Activated CD8-positive, alpha-beta memory T cell treated with anti-CD3 and anti-CD28 coated beads, Interleukin-2, amount 50 U/mL, for 24 hours (primary cell): ENCODE data around the gene EPN3.

ENCODE experiments used
- DNase-seq: peaks from one replicate; pipeline ENCODE4 v3.0.0-alpha.2; 2020; ENCODE audit errors: extremely low read depth

The EPN3 gene

DNA sequence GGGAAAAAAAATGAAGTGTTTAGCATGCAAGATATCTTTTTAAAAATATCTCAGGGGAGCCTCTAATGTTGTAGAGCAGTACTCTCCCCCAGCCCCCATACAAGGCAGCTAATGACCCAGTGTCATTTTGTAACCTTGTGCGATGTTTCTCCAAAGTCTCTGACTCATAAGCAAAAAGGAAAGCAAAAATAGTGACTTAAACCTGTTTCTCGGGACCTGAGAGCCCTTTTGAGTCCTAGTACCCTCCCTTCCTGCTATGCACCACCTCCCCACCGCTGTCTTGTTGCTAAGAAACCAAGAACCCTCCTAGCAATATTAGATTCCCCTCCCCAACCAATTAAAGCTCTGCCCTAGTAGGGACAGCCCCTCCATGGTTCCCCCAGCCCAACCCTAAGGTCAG, 21.5 kb upstream of the EPN3 start:
- DNase-seq, result no peak

DNA sequence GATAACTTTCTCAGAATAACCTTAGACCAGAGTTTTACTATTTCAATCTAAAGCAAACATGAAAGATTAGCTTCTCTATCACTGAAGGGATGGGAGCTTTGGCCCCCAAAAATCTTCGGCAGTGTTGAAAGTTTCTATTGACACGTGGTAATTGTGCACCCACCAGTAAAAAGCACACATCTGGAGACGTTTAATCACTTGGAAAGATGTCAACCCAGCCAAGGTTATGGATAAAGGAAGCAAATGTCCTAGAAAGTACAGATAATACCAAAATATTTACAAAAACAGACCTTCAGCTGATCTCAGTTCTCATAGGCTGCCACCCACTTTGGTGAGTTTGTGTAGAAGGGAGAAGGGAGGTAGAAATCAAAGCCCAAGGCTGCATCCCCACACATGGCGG, 19.0 kb upstream of the EPN3 start:
- DNase-seq, result no peak

DNA sequence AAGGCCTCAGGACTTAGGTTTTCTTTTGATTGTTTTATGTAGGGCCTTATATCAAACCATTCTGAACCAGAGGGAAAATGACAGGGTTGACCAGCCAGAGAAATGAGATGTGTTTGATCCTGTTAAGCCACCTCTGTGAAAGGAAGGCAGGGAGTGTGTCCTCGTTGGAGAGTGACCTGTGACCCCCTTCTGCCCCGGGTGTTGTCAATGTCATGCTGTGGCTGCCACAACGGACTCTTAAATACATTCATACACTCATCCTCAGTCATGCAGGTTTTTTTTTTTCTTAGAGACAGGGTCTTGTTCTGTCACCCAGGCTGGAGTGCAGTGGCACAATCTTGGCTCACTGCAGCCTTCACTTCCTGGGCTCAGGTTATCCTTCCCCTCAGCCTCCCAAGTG, 18.1 kb upstream of the EPN3 start:
- DNase-seq, result no peak

DNA sequence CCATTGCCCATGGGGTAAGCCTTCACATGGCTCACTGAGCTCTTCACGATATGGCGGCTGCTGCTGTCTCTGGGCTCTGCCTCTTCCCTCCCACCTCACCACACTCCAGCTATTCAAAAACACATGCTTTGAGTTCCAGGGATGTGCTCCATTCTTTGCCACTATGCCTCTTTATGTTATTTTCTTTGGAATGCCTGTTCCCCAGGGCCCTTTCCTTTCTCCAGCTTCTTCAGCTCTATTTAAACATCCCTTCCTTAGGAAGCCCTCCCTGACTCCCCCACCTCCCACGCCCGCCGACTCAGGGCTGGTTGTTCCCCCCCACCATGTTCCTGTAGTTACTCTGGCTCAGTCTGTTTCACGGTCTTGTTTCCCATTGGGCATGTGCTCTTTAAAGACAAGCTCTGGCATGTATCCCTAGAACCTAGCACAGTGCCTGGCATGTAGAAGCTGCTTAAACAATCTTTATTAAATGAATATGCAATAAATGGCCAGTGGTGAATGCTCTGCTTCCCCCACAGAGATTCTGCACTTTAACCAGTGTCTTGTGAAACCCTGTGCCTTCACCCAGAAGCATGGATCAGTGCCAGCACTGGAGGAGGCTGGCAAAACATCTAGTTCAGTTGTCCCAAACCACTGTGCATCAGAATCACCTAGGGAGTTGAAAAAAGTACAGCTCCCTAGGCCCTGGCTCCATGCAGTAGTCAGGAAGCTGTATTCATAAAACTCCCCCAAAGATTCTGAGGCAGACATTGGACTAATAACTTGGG, 17.4 kb upstream of the EPN3 start:
- DNase-seq, result no peak

DNA sequence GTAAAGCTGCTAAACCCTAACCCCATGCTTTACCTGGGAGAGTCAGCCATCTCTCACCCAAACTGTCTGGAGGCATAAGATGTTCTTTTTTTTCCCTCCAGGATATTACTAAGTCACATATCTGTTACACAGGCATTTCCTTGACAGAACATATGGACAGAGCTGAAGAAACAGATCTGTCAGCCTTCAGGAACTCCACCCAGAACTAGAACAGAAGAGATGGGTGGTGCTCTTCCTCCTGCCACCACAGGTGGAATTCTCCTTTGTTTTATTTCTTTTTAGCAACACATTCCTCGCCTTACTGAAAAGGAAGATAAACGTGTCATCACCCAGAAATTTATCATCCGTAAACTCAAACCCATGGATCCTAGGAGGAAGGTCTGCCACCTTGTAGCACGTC, 15.5 kb upstream of the EPN3 start:
- DNase-seq, result no peak

DNA sequence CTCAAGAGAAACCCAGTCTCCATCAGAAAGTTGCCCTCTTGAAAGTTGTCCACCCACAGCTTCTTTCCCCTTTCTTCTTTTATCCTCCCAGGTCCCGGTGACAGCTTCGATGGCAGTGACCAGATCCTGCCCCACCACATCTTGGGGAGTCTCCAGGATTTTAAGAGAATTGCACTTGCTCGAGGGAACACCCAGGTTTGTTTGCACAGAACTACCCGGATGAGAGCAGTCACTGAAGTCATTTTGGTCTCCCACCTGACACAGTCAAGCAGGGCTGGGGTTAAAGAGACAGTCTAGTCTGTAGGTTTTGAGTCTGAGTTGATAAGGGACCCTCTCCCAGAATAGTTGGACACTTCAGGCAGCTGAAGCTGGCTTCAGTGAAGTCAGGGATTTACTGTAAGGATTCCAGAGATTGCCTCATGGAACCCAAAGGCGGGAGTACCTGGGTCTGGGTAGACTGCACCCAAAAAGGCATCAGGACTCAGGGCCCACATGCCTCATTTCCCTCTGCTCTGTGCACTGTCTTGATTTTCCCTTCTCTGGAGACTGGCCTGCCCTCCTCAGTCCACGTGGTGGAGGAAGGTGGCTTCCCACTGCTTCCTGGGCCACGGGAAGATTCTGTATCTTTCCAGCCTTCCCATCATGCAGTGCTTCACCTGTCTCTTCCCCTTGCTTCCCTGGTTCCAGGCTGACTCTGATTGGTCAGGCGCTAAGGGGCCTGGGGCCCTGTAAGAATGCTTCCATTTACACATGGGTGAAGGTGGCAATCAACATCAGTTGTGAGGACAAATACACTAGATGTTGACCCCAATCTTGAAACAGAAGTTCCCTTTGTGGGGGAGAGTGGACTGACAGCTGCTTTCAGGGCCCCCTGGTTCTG, 14.8 kb upstream of the EPN3 start:
- no peak for DNase-seq

DNA sequence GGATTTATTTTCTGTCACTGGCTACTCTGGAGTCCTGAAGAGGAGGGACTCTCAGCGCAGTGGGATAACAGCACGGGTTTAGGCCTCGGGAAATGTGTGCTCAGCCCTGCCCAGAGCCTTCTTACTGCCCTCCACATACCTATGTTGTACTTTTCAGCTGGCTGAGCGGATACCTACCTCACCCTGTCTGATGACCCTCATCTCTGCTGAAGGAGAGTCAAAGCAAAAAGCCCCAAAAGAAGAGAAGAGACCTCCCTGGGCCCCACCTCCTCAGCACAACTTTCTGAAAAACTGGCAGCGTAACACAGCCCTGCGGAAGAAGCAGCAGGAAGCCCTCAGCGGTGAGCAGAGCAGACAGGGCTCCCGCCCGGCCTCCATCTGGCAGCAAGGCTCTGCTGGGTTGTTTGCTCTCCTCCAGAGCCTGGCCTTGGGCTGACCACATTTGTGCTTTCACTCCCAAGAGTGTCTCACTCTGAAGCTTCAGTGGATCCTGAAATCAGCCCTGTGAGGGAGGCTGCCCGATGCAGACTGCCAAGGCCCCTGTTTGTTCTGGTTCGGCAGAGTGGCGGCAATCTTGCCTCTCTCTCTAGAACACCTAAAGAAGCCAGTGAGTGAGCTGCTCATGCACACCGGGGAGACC, 14.0 kb upstream of the EPN3 start:
- DNase-seq, result no peak

DNA sequence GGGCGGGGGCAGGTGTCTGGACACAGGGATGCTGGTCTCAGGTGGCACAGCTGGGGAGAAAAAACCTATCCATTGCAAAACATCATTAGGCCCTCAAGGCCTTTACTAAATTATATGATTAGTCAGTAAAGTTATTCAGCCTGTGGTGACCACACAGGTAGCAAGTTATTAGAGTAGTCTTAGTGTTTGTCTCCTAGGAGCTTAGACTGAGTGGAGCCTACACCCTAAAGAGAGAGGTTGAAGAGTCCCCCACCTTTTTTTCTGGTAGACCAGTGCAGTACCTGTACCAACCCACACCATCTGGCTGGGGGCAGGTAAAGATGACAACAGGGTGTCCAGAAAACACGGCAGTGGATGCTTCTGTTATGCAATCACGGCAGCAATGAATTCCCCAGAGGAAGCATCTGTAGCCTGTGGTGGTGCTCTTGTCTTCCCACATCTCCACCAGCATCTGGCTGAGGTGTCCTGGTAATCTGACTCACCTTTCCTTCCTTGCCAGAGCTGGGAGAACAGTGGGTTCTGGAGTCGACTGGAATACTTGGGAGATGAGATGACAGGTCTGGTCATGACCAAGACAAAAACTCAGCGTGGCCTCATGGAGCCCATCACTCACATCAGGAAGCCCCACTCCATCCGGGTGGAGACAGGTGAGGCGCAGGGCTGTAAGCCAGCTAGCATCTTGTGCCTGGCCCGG, 13.2 kb upstream of the EPN3 start:
- DNase-seq, result no peak

DNA sequence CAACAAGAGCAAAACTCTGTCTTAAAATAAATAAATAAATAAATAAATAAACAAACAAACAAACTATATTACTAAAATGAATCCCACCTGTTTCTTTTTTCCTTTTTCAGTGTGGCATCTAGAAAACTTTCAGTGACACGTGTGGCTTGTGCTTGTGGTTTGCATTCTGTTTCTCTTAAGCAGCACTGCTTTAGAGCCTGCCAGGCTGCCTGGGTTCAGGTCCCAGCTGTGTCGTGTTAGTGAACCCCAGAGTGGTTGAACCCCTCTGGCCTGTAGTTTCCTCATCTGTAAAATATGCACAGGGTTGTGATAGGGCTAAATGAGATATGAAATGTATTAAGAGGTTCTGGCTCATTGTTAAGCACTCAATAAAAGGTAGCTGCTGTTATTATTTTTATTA, 12.1 kb upstream of the EPN3 start:
- DNase-seq, result no peak

DNA sequence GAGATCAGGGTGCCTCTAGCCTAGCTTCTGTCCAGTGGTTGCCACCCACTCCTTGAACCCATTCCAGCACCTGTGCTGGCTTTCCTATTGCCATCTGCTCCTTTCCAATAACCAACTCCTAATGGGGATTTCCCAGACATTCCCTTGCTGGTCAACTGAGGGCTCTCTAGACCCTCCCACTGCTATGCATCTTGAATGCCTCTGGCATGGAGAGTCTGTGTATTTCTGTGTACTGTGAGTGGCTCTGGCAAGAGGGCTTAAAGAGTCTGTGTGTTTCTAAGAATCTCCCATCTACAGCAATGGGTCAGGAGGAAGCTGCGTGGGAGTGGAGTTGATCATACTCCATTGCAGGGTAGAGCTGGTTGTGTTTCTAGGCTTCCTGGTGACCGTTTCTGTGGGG, 11.0 kb upstream of the EPN3 start:
- DNase-seq, result no peak

DNA sequence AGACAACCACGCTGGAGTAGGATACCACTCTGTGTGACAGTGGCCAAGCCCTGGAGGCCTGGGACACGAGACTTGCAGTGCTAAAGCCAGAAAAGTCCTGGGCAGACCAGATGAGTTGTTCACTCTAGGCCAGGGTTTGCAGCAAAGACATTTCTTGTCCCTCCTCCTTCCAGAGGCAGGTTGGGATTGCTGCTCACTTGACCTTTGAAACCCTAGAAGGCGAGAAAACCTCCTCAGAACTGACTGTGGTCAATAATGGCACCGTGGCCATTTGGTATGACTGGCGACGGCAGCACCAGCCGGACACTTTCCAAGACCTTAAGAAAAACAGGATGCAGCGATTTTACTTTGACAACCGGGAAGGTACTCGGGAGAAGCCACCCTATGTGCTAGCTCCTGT, 9.8 kb upstream of the EPN3 start:
- DNase-seq, result no peak

DNA sequence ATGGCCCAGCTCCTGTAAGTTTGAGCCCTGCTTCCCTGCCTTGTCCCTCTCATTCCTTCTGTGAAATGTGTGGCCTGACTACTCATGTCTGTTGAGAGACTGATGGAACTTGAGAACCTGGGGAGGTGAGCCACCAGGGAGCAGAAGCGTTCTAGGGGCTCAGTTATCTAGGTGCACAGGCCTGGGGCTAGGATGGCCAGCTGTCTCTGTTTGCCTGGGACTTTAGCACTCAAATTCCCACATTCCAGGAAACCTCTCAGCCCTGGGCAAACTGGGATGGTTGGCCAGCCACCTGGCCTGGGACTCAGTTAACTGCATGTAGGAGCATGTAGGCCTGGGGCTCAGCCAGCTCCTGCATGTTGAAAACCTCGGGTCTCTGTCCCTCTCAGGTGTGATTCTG, 9.3 kb upstream of the EPN3 start:
- DNase-seq, result no peak

DNA sequence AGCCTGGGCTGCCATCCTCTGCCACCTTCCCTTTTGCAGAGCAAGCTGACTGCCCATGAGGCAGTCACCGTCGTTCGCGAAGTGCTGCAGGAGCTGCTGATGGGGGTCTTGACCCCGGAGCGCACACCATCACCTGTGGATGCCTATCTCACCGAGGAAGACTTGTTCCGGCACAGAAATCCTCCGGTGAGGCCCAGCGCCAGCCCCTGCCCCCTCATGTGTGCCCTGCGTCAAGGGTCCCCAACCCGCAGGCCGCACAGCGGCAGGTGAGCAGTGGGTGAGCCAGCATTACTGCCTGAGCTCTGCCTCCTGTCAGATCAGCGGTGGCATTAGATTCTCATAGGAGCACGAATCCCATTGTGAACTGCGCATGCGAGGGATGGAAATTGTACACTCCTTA, 7.7 kb upstream of the EPN3 start:
- no peak for DNase-seq

DNA sequence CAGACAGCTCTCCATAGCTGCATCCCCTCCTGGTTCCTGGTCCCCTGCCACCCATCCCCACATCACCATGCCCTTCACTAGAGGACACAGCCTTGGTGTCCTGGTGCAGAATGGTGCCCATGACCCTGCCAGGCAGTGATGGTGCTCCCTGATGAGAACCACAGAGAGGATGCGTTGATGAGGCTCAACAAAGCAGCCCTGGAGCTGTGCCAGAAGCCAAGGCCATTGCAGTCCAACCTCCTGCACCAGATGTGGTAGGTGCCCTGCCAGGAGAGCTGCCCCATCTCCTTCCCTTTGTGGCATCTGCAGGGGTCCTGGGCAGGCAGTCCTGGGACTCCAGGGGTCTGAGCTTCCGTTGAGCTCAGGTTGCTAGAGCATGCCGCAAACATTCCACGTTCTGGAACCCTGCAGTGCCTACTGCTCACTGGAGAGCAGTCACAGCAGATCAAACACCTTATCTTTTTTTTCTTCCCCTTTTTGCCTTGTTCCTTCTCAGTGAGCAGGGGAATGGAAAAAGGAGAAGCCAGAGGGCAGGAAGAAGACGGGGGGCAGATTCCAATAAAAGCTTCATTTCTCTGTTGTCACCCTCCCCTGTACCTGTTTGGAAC, 5.3 kb upstream of the EPN3 start:
- DNase-seq, result no peak

DNA sequence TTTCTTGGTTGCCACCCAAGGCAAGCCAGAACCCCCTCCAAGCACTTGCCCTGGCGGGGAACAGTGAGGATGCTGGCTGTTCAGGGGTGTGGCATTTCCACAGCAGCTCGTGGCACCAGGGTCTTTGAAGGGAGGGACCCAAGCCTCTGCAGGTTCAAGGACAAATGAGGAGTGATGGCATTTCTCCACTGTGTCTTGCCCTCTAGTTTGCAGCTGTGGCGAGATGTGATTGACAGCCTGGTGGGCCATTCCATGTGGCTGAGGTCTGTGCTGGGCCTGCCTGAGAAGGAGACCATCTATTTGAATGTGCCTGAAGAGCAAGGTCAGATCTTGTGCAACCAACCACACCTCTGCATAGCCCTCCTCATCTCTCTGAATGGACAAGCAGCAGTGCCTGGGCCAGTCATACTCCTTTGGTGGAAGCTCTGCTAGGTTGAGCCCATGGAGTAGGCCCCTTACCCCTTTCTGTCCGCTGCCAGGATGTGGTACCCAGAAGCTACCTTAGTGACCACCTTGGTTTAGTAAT, 4.5 kb upstream of the EPN3 start:
- DNase-seq, result no peak

DNA sequence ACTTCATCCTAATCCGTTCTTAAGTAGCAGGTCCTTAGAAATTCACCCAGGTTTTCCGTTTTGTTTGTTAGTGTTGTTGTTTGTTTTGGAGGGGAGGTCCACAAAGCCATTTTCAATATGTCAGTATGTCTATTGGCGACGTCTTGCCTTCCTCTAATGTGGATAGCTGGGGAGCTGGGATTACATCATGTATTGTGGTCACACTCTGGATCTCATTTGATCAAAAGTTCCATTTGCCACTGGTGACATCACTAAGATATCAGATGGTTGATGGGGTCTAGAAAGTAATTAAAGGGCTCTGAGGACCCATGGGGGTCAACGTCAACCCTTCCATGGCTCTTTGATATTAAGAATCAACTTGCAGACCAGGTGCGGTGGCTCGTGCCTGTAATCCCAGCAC, 2.7 kb upstream of the EPN3 start:
- DNase-seq, result no peak

DNA sequence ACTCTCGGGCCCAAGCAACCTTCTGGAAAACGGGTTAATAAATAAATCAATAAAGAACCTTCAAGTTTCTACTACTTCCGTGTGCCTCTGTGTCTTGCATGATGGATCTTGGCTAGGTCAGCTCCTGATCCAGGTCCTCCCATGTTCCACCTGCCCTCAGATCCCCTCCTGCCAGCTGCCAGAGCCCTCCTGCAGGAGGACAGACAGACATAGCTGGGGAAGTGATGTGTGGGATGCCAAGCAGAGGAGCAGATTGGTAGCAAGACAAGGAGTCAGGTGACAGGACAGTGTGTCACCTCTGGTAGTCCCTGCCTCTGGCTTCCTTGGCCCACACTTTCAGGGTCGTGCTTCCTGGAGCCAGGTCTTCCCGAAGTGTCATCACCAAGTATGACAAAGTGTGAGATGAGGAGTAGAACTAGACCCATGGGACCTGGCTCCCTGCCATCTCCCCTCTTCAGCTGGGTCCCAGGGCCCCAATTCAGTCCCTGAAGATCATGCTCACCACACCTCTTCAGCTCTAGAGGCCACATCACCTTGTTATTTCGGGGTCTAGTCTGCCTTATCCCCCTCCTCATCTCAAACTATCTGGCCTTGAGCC, 1.0 kb upstream of the EPN3 start:
- no peak for DNase-seq

DNA sequence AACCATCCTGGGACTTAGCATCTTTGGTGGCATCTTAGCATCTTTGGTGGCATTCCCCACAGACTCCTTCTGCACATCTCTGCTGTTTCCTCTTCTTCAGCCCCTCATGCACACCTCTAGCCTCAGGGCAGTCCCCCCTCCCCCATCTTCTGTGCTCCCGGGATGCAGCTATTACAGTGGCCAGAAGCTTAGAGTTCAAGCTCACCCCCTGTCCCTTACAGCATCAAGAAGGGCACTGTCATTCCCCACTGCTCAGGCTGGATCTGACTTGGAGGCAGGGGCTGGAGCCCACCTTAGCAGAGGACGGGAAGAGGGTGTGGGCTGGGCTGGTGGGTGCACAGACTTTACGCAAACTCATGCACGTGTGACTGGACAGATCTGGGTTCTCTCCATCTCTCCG, 650 bp downstream of the EPN3 start:
- no peak for DNase-seq

DNA sequence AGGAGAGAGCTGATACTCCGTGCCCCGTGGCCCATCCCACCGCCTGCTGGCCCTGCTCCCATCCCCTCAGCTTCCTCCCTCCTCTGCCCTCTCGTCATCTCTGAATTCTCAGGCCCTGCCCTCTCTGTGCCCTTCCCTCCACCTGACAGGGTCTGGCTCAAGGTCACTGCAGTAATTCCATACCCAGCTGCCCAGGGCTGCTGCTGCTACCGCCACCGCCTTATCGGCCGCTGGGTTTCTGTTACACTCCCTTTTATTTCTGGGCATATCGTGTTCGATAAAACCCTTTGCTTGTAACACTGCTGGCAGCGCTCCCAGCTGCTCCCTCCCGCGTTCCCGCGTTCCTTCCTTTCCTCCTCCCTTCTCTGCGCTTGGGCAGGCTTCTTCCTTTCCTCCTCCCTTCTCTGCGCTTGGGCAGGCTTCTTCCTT, 1.2 kb downstream of the EPN3 start:
- DNase-seq, result no peak

DNA sequence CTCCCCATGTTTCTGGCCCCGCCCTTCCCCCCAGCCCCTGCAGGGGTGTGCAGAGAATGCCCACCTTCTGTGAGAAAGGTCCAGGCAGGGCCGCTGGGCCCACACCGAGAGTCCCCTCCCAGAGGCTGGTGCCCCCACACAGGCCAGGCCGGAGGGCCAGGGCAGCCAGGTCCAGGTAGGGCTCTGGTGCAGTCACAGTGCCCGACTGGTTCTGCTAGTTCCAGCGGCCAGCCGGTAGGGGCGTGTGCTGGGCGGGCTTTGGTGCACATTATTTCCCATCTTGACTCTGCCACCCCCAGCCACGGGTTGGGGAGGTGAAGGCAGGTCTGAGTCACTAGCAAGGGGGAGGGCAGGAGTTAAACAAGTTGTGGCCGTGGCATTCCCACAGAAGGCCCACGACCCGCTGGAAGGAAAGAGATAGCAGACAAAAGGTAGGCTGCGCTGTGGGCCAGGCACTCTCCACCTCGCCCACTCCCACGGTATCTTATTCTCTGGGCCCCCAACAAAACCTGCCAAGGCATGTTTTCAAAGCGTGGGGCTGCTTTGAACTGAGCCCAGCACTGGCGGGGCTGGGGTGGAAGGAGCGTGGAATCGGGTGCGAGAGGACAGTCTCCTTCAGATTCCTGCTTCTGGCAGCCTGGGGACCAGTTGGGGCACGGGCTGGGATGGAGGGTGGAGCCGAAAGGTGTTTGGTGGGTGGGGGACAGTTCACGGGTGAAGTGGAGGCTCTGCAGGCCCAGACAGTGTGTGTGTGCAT, 1.9 kb downstream of the EPN3 start:
- no peak for DNase-seq

DNA sequence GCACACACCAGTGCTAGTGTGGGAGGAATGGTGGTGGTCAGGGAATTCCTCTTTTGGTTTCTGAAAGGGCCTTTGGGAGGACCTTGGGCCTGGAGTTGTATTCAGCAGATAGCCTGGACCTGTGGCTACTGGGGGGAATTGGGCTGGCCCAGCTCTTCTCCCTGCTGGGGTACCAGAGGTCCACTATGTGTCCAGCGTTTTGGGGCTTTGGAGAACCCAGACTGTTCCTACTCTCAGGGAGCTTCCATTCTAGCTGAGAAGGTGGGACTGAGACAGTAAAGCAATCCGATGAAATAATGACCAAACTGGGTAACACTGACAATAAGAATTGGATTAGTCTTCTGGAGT, 2.4 kb downstream of the EPN3 start:
- no peak for DNase-seq
